AG09319 (cell line): ENCODE results near the gene TDRD3.

Source experiments
- DNase-seq: peaks from one replicate; pipeline ENCODE4 v3.0.0-alpha.2; 2010; ENCODE audit warnings: low read depth; ENCODE audit errors: extremely low read depth
- TF ChIP-seq, protein P1 (sequence below): IDR thresholded peaks from 2 replicates; pipeline ENCODE4 v1.5.1; 2011; ENCODE audit warnings: low read depth, mild to moderate bottlenecking, inconsistent platforms, low read length, moderate library complexity

TDRD3 gene

GRCh38 chr13:60574735-60575134, 177.7 kb downstream of the TDRD3 start:
- TF ChIP-seq, protein P1, sequence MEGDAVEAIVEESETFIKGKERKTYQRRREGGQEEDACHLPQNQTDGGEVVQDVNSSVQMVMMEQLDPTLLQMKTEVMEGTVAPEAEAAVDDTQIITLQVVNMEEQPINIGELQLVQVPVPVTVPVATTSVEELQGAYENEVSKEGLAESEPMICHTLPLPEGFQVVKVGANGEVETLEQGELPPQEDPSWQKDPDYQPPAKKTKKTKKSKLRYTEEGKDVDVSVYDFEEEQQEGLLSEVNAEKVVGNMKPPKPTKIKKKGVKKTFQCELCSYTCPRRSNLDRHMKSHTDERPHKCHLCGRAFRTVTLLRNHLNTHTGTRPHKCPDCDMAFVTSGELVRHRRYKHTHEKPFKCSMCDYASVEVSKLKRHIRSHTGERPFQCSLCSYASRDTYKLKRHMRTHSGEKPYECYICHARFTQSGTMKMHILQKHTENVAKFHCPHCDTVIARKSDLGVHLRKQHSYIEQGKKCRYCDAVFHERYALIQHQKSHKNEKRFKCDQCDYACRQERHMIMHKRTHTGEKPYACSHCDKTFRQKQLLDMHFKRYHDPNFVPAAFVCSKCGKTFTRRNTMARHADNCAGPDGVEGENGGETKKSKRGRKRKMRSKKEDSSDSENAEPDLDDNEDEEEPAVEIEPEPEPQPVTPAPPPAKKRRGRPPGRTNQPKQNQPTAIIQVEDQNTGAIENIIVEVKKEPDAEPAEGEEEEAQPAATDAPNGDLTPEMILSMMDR, result no peak

DNA sequence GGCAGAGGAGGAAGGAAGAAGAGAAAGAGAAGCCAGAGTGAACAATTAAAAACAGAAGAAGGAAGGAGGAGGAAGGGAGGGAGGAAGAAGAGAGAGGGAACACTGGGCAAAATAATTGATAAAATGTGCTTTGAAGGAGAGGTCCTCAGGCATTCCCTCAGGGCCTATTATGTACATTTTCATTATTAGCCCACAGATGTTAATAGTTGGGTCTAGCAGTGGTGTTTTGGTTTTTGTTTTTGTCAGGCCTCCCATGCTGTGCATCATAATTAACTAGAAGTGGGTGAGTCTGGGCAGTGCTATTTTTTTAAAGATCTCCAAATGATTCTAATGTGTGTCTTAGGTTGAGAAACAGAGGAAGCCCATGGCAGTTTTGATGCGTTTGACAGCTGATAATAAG, 178.1 kb downstream of the TDRD3 start:
- DNase-seq, result no peak
- TF ChIP-seq, protein P1, result no peak

More at GRCh38 chr13:60574735-60575134, 177.7 kb downstream of the TDRD3 start:
- no peak for DNase-seq

GRCh38 chr13:60577761-60578160, 180.7 kb downstream of the TDRD3 start:
- DNase-seq, result no peak

DNA sequence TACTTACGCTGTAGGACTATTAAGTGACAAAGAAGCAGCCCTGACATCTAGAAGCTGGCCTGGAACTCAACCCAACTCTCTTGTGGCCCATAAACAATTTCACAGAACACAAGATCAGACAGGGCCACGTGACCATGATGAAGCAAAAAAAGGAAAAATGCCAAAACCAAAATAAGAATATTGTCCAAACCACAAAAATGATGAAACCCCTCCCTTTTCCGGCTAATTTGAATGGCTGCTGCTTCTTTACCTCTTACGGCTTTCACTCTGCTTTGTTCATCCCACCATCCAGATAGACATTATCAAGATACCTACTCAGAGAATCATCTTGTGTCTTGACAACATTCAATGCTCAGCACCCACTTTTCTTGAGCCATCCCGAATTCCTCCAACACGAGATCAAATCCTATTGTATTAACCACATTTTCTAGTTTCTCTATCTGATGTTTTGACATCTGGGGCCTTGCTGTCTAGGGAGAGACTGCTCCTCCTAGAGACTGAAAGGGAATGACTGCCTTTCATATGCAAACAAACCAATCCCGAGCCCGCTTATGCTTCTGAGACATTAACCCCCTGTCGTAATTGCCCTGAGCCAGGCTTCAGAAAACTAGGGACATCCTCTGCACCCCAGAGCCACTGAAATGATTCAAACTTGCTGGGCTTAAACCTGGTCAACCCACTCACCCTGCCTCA, 186.3 kb downstream of the TDRD3 start:
- peak; percentile 40 for DNase-seq
- TF ChIP-seq, protein P1, result peak; percentile 32

More at GRCh38 chr13:60577761-60578160, 180.7 kb downstream of the TDRD3 start:
- TF ChIP-seq, protein P1, result no peak

- peak; percentile 59 for DNase-seq
- TF ChIP-seq, protein P1, result no peak
Measured at GRCh38 chr13:60583911-60584753, 187.1 kb downstream of the TDRD3 start.

DNA sequence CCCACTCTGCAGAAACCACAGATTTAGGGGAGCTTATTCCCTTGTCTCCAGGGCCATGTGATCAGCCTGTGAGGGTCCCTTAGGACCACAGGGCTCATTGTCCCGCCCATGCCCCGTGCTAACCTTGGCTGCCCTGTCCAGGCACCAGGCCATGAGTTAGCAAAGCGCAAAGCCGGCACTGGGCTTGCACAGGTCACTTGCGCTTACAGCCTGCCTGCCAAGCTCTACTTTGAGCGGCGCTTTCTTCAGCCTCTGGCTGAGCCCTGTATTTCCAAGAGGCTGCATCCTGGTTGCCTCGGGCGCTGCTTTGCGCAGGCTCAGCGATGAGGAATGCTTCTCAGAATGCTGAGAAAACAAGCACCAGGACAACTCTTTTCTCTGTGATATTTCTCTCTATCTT, 188.0 kb downstream of the TDRD3 start:
- TF ChIP-seq, protein P1, result no peak
- no peak for DNase-seq
